HEK293 (cell line): Measurements from ENCODE around the gene PALMD.

Source experiments
- CTCF ChIA-PET: fragments of 350-600 bp; formaldehyde crosslinking; extraction: SDS; loops from one replicate; lab custom pipeline; 2021; ENCODE audit warnings: antibody characterized with exemption; lab: Yijun Ruan, JAX
- POLR2A ChIA-PET: fragments of 300-600 bp; formaldehyde crosslinking; extraction: SDS; loops from one replicate; lab custom pipeline; 2020; ENCODE audit warnings: antibody characterized with exemption, inconsistent platforms; lab: Yijun Ruan, JAX
- H3K27ac ChIP-seq: fragments of 200-500 bp; sonication (Bioruptor generic); 2 replicates; pipeline ENCODE4 v1.5.1; 2014; ENCODE audit warnings: low read depth, low read length, control low read depth, inconsistent platforms; ENCODE audit errors: extremely low read depth
- H3K36me3 ChIP-seq, 2 experiments: fragments of 200-500 bp in 1 of 2; sonication (Bioruptor generic) in 1 of 2; 1 replicate in 1 of 2; 2 replicates in 1 of 2; pipeline ENCODE4 v1.5.1; 2014 to 2017; ENCODE audit warnings: inconsistent platforms in 2 of 2, low read length in 2 of 2; ENCODE audit not compliant: control insufficient read depth in 2 of 2, insufficient read depth in 1 of 2
- H3K4me1 ChIP-seq: fragments of 200-500 bp; sonication (Bioruptor generic); 2 replicates; pipeline ENCODE4 v1.5.1; 2014; ENCODE audit warnings: mild to moderate bottlenecking, low read length, inconsistent platforms; ENCODE audit not compliant: control insufficient read depth, insufficient read depth
- H3K4me3 ChIP-seq: 2 replicates; pipeline ENCODE4 v1.5.1; 2011; ENCODE audit warnings: low read depth, mild to moderate bottlenecking, control low read depth, low read length, moderate library complexity
- H3K9me3 ChIP-seq: fragments of 200-500 bp; sonication (Bioruptor generic); 2 replicates; pipeline ENCODE4 v1.5.1; 2014; ENCODE audit warnings: low read depth, low read length, inconsistent platforms; ENCODE audit not compliant: control insufficient read depth, insufficient read depth
- BCL6B ChIP-seq: fragments of 450-650 bp; formaldehyde crosslinking; IDR thresholded peaks from 2 replicates; pipeline ENCODE4 v1.5.1; 2017; ENCODE audit warnings: missing biosample characterization, missing genetic modification characterization
- HOXD13 ChIP-seq: sonication (generic); formaldehyde crosslinking; IDR thresholded peaks from 2 replicates; pipeline ENCODE4 v1.8.0; 2022; ENCODE audit warnings: missing genetic modification reagents, borderline replicate concordance
- IKZF3 ChIP-seq: fragments of 450-650 bp; IDR thresholded peaks from 2 replicates; pipeline ENCODE4 v1.5.0; 2018; ENCODE audit warnings: missing biosample characterization, mild to moderate bottlenecking, missing genetic modification characterization, moderate library complexity
- MEIS1 ChIP-seq: sonication (generic); formaldehyde crosslinking; IDR thresholded peaks from 2 replicates; pipeline ENCODE4 v1.8.1; 2022; ENCODE audit warnings: missing genetic modification reagents, mild to moderate bottlenecking, borderline replicate concordance
- PRDM1 ChIP-seq: fragments of 450-650 bp; formaldehyde crosslinking; IDR thresholded peaks from 2 replicates; pipeline ENCODE4; 2016; ENCODE audit warnings: missing biosample characterization, missing genetic modification characterization
- PRDM6 ChIP-seq: fragments of 450-650 bp; formaldehyde crosslinking; IDR thresholded peaks from 2 replicates; pipeline ENCODE4 v1.5.1; 2017; ENCODE audit warnings: missing biosample characterization, missing genetic modification characterization
- REPIN1 ChIP-seq: fragments of 450-650 bp; formaldehyde crosslinking; IDR thresholded peaks from 2 replicates; pipeline ENCODE4 v1.5.1; 2017; ENCODE audit warnings: missing biosample characterization, missing genetic modification characterization, low read depth
- SCRT1 ChIP-seq: fragments of 450-650 bp; formaldehyde crosslinking; IDR thresholded peaks from 2 replicates; pipeline ENCODE4 v1.5.1; 2016; ENCODE audit warnings: missing biosample characterization, missing genetic modification characterization, borderline replicate concordance
- SCRT2 ChIP-seq: fragments of 450-650 bp; formaldehyde crosslinking; IDR thresholded peaks from 2 replicates; pipeline ENCODE4 v1.5.1; 2016; ENCODE audit warnings: missing biosample characterization, missing genetic modification characterization
- TCF7L2 ChIP-seq: IDR thresholded peaks from 2 replicates; pipeline ENCODE4 v1.6.1; 2011; ENCODE audit warnings: low read depth, mild to moderate bottlenecking, inconsistent platforms, low read length, moderate library complexity, borderline replicate concordance
- TRIM28 ChIP-seq: IDR thresholded peaks from 2 replicates; pipeline ENCODE4 v1.6.1; 2011; ENCODE audit warnings: low read length, control low read depth, borderline replicate concordance
- WT1 ChIP-seq: fragments of 450-650 bp; formaldehyde crosslinking; IDR thresholded peaks from 2 replicates; pipeline ENCODE4 v1.5.1; 2016; ENCODE audit warnings: missing biosample characterization, missing genetic modification characterization
- ZBTB8A ChIP-seq: fragments of 450-650 bp; formaldehyde crosslinking; IDR thresholded peaks from 2 replicates; pipeline ENCODE4 v1.5.1; 2016; ENCODE audit warnings: missing biosample characterization, missing genetic modification characterization
- ZNF184 ChIP-seq: fragments of 450-650 bp; IDR thresholded peaks from 2 replicates; pipeline ENCODE4 v1.5.1; 2018; ENCODE audit warnings: missing biosample characterization, mild to moderate bottlenecking, missing genetic modification characterization
- ZNF214 ChIP-seq: fragments of 450-650 bp; formaldehyde crosslinking; IDR thresholded peaks from 2 replicates; pipeline ENCODE4 v1.5.1; 2017; ENCODE audit warnings: missing biosample characterization, mild to moderate bottlenecking, missing genetic modification characterization, borderline replicate concordance
- ZNF239 ChIP-seq: fragments of 450-650 bp; formaldehyde crosslinking; IDR thresholded peaks from 2 replicates; pipeline ENCODE4 v1.5.1; 2016; ENCODE audit warnings: missing biosample characterization, missing genetic modification characterization
- ZNF24 ChIP-seq: fragments of 450-650 bp; formaldehyde crosslinking; IDR thresholded peaks from 2 replicates; pipeline ENCODE4 v1.5.1; 2016; ENCODE audit warnings: missing biosample characterization, missing genetic modification characterization
- ZNF510 ChIP-seq: fragments of 450-650 bp; formaldehyde crosslinking; IDR thresholded peaks from 2 replicates; pipeline ENCODE4 v1.5.1; 2018; ENCODE audit warnings: mild to moderate bottlenecking, missing genetic modification characterization, missing biosample characterization; ENCODE audit not compliant: insufficient replicate concordance
- ZNF561 ChIP-seq: fragments of 450-650 bp; IDR thresholded peaks from 2 replicates; pipeline ENCODE4 v1.5.1; 2018; ENCODE audit warnings: missing biosample characterization, missing genetic modification characterization, borderline replicate concordance
- ZNF600 ChIP-seq: fragments of 450-650 bp; formaldehyde crosslinking; IDR thresholded peaks from 2 replicates; pipeline ENCODE4 v1.5.1; 2016; ENCODE audit warnings: missing biosample characterization, missing genetic modification characterization
- ZNF626 ChIP-seq: fragments of 450-650 bp; sonication (Bioruptor Pico); formaldehyde crosslinking; IDR thresholded peaks from 2 replicates; pipeline ENCODE4 v1.5.1; 2018; ENCODE audit warnings: missing biosample characterization, missing genetic modification characterization, inconsistent platforms
- ZNF639 ChIP-seq: fragments of 450-650 bp; formaldehyde crosslinking; IDR thresholded peaks from 2 replicates; pipeline ENCODE4 v1.5.1; 2016; ENCODE audit warnings: missing biosample characterization, missing genetic modification characterization
- ZNF654 ChIP-seq: fragments of 450-650 bp; formaldehyde crosslinking; IDR thresholded peaks from 2 replicates; pipeline ENCODE4 v1.5.1; 2016; ENCODE audit warnings: low read depth, missing biosample characterization, missing genetic modification characterization
- ZNF701 ChIP-seq: fragments of 450-650 bp; formaldehyde crosslinking; IDR thresholded peaks from 2 replicates; pipeline ENCODE4 v1.5.1; 2016; ENCODE audit warnings: missing biosample characterization, missing genetic modification characterization
- ZNF747 ChIP-seq: fragments of 450-650 bp; formaldehyde crosslinking; IDR thresholded peaks from 2 replicates; pipeline ENCODE4 v1.5.1; 2016; ENCODE audit warnings: missing biosample characterization, missing genetic modification characterization
- ZSCAN16 ChIP-seq: fragments of 450-650 bp; formaldehyde crosslinking; IDR thresholded peaks from 2 replicates; pipeline ENCODE4 v1.5.1; 2016; ENCODE audit warnings: missing biosample characterization, missing genetic modification characterization

The PALMD gene

GRCh38 chr1:99725996-99726395 lies 80.1 kb downstream of the PALMD start:
- Histone ChIP-seq H3K4me3 (no peak overlapping the region), H3K36me3 (no peaks in the 10 kb centered on the region), H3K4me1 (no peaks in the 10 kb centered on the region), H3K9me3 (no peaks in the 10 kb centered on the region), H3K27ac (no peak overlapping the region)
- ChIA-PET POLR2A (no interaction called here), CTCF (interaction anchor here (0.6 kb wide), 1 partner anchor 333 kb away, joined by 3 read pairs; no protein-coding TSS in a partner anchor)
- TF ChIP-seq IKZF3 (tag by site-specific recombination): no peak
- no peak for TF ChIP-seq ZNF510 (tag by site-specific recombination)
- TF ChIP-seq REPIN1 (tag by site-specific recombination): no peak
- no peak for TF ChIP-seq BCL6B (tag by site-specific recombination)
- no peak for TF ChIP-seq MEIS1 (CRISPR knock-in tag)
- TF ChIP-seq ZNF214 (tag by site-specific recombination): no peak
- TF ChIP-seq ZNF654: no peak
- TF ChIP-seq HOXD13 (CRISPR knock-in tag): no peak
- TF ChIP-seq ZNF626: no peak
- no peak for TF ChIP-seq PRDM1 (tag by site-specific recombination)
- TF ChIP-seq ZNF747 (tag by site-specific recombination): no peak
- no peak for TF ChIP-seq ZNF24 (tag by site-specific recombination)
- no peak for TF ChIP-seq ZNF184 (tag by site-specific recombination)
- TF ChIP-seq WT1 (tag by site-specific recombination): no peak
- TF ChIP-seq ZNF561 (tag by site-specific recombination): no peak

GRCh38 chr1:99726407-99726806 lies 80.5 kb downstream of the PALMD start:
- CTCF ChIA-PET: interaction anchor here (0.6 kb wide), 1 partner anchor 334 kb away, joined by 3 read pairs; no protein-coding TSS in a partner anchor
- POLR2A ChIA-PET: no interaction called here
- peak; percentile 64; the same call in 1 of the 2 replicates for TF ChIP-seq SCRT1
- no peak for TF ChIP-seq ZNF701 (tag by site-specific recombination)
- no peak for TF ChIP-seq TRIM28
- peak; percentile 67 for TF ChIP-seq SCRT2 (tag by site-specific recombination)
- no peak for TF ChIP-seq ZBTB8A (tag by site-specific recombination)
- TF ChIP-seq ZSCAN16 (tag by site-specific recombination): no peak
- no peak for TF ChIP-seq PRDM6 (tag by site-specific recombination)
- TF ChIP-seq ZNF600: no peak
- no peak for TF ChIP-seq ZNF239 (tag by site-specific recombination)
- no peak for TF ChIP-seq TCF7L2
- TF ChIP-seq ZNF639 (tag by site-specific recombination): no peak

More at GRCh38 chr1:99726407-99726806, 80.5 kb downstream of the PALMD start:
- no peaks in the 10 kb centered on the region for H3K36me3 ChIP-seq
- H3K4me1 ChIP-seq: no peaks in the 10 kb centered on the region
- no peaks in the 10 kb centered on the region for H3K9me3 ChIP-seq
- no peak overlapping the region for H3K4me3 ChIP-seq
- H3K27ac ChIP-seq: no peak overlapping the region
